Kidney epithelial cell (primary cell): ENCODE results near the gene RSF1. TPM values are rescaled to one million over a fixed set of nuclear protein-coding genes. Genes with fewer than 3 reads are reported as not detected.
A peak's percentile ranks its signal among the peaks of the same experiment; 100 is the strongest.
"Not testable (repeated sequence)": the region's sequence is repeated elsewhere in the genome, so short reads cannot be mapped to it uniquely, and the experiment has no call there.

ENCODE experiments used
- DNase-seq: peaks from one replicate; pipeline ENCODE4 v3.0.0-alpha.2; 2010; ENCODE audit warnings: low read depth
- H3K27me3 ChIP-seq: 2 replicates; pipeline ENCODE4 v1.6.0; 2011; ENCODE audit warnings: low read length; ENCODE audit not compliant: control insufficient read depth, insufficient read depth
- H3K36me3 ChIP-seq: 2 replicates; pipeline ENCODE4 v1.5.1; 2011; ENCODE audit warnings: low read length; ENCODE audit not compliant: control insufficient read depth, insufficient read depth
- H3K4me3 ChIP-seq: 2 replicates; pipeline ENCODE4 v1.5.1; 2011; ENCODE audit warnings: low read depth, mild to moderate bottlenecking, control low read depth, low read length
- total RNA-seq: library from RNA; depleted of rRNA; stranded (reverse); fragments of >200 nt; gene quantifications from 2 replicates; pipeline ENCODE4 v1.2.3, GENCODE V29; 2015
- TF ChIP-seq, protein P1 (sequence below): IDR thresholded peaks from 2 replicates; pipeline ENCODE4 v1.5.1; 2011; ENCODE audit warnings: mild to moderate bottlenecking, moderate library complexity, low read length, control low read depth, inconsistent platforms; ENCODE audit not compliant: insufficient read depth, poor library complexity, severe bottlenecking

RSF1 gene, protein sequence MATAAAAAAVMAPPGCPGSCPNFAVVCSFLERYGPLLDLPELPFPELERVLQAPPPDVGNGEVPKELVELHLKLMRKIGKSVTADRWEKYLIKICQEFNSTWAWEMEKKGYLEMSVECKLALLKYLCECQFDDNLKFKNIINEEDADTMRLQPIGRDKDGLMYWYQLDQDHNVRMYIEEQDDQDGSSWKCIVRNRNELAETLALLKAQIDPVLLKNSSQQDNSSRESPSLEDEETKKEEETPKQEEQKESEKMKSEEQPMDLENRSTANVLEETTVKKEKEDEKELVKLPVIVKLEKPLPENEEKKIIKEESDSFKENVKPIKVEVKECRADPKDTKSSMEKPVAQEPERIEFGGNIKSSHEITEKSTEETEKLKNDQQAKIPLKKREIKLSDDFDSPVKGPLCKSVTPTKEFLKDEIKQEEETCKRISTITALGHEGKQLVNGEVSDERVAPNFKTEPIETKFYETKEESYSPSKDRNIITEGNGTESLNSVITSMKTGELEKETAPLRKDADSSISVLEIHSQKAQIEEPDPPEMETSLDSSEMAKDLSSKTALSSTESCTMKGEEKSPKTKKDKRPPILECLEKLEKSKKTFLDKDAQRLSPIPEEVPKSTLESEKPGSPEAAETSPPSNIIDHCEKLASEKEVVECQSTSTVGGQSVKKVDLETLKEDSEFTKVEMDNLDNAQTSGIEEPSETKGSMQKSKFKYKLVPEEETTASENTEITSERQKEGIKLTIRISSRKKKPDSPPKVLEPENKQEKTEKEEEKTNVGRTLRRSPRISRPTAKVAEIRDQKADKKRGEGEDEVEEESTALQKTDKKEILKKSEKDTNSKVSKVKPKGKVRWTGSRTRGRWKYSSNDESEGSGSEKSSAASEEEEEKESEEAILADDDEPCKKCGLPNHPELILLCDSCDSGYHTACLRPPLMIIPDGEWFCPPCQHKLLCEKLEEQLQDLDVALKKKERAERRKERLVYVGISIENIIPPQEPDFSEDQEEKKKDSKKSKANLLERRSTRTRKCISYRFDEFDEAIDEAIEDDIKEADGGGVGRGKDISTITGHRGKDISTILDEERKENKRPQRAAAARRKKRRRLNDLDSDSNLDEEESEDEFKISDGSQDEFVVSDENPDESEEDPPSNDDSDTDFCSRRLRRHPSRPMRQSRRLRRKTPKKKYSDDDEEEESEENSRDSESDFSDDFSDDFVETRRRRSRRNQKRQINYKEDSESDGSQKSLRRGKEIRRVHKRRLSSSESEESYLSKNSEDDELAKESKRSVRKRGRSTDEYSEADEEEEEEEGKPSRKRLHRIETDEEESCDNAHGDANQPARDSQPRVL (N-terminal part only)
- total RNA-seq, result 27.5 and 31.3 TPM in 2 replicates

DNA sequence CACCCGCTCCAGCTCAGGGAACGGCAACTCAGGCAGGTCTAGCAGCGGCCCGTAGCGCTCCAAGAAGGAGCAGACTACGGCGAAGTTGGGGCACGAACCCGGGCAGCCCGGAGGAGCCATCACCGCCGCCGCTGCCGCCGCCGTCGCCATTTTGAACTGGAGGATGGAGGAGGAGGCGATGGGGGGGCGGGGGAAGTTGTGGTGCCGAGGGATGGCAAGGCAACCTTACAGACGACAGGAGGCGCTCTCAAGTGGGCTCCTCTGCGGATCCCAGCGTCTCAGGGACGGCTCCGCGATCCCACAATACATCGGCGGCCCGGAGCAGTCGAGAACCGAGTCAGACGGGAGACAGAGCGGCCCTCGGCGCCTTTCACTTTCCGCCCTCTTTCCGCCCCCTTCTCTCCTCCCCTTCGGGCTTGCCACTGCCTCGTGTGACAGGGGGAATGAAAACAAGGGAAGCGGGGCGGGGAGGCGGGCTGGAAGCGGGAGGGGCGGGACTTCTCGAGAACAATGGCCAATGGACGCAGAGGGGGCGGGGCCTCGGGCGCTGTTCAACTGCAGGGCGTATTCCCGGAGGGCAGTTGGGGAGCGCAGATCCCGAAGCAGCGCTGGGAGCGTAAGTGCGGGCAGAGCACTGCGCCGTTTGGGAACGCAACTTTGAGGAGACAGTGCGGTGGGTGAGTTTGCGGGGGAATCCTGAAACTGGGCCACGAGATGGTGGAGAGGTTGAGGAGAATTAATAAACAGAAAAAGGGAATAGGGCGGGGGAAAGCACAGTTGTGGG is at the start of gene RSF1, which contains the start of gene AAMDC:
RSF1 (minus strand) TSS at position 158 of the 784 bp plus-strand sequence; CDS start at position 150, 8 bp downstream.
AAMDC (plus strand) TSS at position 580 of the 784 bp plus-strand sequence. CDS start 21,353 bp downstream, outside the sequence.
- Histone ChIP-seq H3K4me3 (peak within 1 kb of the TSS; percentile 85), H3K36me3 (no peaks in the 10 kb centered on the region), H3K27me3 (no peaks in the 10 kb centered on the region)
- TF ChIP-seq, protein P1, sequence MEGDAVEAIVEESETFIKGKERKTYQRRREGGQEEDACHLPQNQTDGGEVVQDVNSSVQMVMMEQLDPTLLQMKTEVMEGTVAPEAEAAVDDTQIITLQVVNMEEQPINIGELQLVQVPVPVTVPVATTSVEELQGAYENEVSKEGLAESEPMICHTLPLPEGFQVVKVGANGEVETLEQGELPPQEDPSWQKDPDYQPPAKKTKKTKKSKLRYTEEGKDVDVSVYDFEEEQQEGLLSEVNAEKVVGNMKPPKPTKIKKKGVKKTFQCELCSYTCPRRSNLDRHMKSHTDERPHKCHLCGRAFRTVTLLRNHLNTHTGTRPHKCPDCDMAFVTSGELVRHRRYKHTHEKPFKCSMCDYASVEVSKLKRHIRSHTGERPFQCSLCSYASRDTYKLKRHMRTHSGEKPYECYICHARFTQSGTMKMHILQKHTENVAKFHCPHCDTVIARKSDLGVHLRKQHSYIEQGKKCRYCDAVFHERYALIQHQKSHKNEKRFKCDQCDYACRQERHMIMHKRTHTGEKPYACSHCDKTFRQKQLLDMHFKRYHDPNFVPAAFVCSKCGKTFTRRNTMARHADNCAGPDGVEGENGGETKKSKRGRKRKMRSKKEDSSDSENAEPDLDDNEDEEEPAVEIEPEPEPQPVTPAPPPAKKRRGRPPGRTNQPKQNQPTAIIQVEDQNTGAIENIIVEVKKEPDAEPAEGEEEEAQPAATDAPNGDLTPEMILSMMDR, result peak; percentile 79
- DNase-seq, result peak; percentile 84

DNA sequence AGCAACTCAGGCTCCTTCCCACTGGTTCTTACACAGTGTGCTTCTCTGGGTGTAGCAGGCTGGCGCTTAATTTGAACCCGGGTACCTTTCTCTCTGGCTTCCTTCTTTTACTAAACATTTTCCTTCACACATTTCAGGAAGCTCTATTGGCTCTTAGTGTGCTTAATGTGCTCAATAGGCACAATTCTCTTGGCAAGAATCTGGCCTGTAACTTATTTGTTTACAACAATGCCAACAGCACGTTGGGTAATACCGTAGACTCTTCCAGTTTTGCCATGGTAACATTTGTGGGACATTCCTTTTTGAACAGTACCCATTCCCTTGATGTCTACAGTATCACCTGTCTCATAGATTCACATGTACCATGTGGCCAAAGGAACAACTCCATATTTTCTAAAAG is 48.2 kb upstream of the RSF1 start:
- Histone ChIP-seq H3K36me3 (peaks cover 1% of the 10 kb centered on the region), H3K4me3 (no peak overlapping the region), H3K27me3 (no peaks in the 10 kb centered on the region)
- DNase-seq, result no peak
- TF ChIP-seq, protein P1, result no peak

DNA sequence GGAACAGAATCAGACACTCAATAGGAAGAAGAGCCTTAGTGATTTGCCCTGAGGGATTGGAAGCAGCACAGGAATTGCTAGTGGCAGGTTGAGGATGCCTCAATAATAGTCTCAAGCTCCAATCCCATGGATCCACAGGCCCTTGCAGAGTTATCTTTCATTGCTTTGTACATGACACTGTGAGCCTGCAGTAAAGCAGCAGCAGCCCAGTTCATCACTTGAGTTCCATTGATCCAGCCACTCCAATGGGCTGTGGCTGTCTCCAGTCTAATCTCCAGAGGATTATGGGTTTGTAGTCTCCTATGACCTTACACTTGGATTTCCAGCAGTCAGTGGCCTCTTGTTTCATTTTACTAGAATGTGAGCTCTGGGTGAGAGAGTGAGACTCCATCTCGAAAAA is 45.8 kb upstream of the RSF1 start:
- DNase-seq, result no peak
- Histone ChIP-seq H3K36me3 (peaks cover 1% of the 10 kb centered on the region), H3K27me3 (no peaks in the 10 kb centered on the region), H3K4me3 (no peak overlapping the region)
- TF ChIP-seq, protein P1, result no peak

DNA sequence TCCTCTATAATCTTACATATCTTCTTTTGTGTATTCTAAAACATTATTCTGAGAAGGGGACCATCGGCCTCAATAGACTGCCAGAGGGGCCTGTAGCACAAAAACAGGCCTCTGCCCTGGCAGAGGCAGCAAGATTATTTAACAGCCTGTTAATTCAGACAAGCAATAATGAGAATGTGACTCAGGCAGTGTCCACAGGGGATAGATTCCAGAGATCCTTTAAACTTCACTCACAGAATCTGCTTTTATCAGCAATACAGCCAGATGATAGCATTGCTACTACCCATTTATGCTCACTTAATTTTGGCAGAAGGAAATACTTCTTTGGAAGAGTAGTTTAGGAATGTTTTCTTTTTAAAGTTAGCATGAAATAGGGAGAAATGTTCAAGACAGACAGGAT is 45.3 kb upstream of the RSF1 start:
- H3K27me3 ChIP-seq, result no peaks in the 10 kb centered on the region
- H3K4me3 ChIP-seq, result no peak overlapping the region
- TF ChIP-seq, protein P1, result no peak
- peaks cover 1% of the 10 kb centered on the region for H3K36me3 ChIP-seq
- DNase-seq, result no peak

DNA sequence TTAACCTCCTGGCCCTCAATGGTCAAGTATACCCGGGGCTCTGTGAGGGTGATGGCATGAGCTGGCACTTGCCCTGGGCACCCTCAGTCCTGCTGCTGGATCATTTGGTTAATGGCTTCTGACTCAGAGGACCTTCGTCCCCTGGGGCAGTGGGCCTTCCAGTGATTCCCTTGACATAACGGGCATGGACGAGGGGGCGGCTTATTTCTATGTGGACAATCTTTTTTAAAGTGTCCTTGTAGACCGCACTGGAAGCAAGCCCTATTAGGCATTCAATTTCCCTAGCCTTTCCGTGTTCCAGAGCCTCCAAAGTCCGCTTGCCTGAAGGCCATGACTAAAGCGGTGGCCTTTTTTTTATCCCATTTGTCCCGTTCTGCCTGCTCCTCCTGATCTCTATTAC is 40.9 kb upstream of the RSF1 start:
- not testable (repeated sequence) for H3K27me3 ChIP-seq, H3K36me3 ChIP-seq, DNase-seq, H3K4me3 ChIP-seq

DNA sequence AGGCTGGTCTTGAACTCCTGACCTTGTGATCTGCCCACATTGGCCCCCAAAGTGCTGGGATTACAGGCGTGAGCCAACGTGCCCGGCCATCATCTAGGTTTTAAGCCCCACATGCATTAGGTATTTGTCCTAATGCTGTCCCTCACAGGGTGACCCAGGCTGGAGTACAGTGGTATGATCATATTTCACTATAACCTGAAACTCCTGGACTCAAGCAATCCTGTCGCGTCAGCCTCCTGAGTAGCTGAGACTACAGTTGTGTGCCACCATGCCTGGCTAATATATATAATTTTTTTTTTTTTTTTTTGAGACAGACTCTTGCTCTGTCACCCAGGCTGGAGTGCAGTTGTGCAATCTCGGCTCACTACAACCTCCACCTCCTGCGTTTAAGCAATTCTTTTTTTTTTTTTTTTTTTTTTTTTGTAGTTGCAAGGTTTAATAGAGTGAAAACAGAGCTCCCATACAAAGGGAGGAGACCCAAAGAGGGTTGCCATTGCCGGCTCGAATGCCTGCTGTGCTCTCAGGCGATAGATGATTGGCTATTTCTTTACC is 37.5 kb upstream of the RSF1 start:
- H3K4me3 ChIP-seq, DNase-seq, H3K36me3 ChIP-seq, H3K27me3 ChIP-seq: not testable (repeated sequence)
